ENCODE measurements around the gene C3orf20. TPM values are rescaled to one million over a fixed set of nuclear protein-coding genes. Genes with fewer than 3 reads are reported as not detected.

The C3orf20 gene
- polyA plus RNA-seq, 1 donor from 2014 or later = not detected

DNA sequence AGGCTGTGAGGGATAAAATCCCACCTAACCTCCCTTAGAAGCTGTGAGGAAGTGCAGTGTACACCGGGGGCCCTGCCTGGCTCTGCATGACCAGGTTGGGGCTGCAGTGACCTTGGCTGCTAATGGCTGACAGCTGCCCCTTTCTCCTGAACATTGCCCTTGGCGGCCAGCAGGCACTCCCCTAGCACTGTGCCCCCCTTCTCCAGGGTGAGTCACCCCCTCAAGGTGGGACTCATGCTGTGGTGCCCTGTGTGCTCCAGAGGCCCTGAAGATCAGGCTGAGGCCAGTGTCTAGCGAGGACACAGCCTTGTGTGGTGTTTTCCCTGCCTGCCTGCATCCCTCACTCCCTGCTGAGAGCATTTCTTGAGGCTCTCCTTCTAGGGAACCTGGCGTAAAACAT, 122.8 kb downstream of the C3orf20 start:
- Histone ChIP-seq H3K9me2 (ENCODE audit: insufficient read depth, low read length) (no peaks in the 10 kb centered on the region), H2AFZ (ENCODE audit: low read depth, low read length) (no peak overlapping the region), H4K20me1 (ENCODE audit: insufficient read depth) (no peaks in the 10 kb centered on the region), H3K4me3 (ENCODE audit: low read length) (no peak overlapping the region), H3K36me3 (ENCODE audit: insufficient read depth, low read length) (no peaks in the 10 kb centered on the region), H3K4me2 (ENCODE audit: low read length) (no peak overlapping the region), H3K27ac (ENCODE audit: low read length) (no peak overlapping the region), H3K9me3 (ENCODE audit: low read length) (peaks cover 11% of the 10 kb centered on the region), H3K79me2 (replicated peaks; ENCODE audit: insufficient read depth, low read length) (no peaks in the 10 kb centered on the region), H3K9ac (ENCODE audit: low read length) (no peak overlapping the region), H3K27me3 (ENCODE audit: insufficient read depth, low read depth, low read length) (no peaks in the 10 kb centered on the region), H3F3A (ENCODE audit: insufficient read depth, low read length, poor library complexity, severe bottlenecking) (no peaks in the 10 kb centered on the region)
- TF ChIP-seq POLR2AphosphoS5 (IDR thresholded peaks at IDR 0.05) (no peak), SMC3 (conservative IDR thresholded peaks at IDR 0.05; ENCODE audit: poor library complexity) (no peak), MXI1 (conservative IDR thresholded peaks at IDR 0.05; ENCODE audit: poor library complexity, severe bottlenecking) (no peak), EP300 (conservative IDR thresholded peaks at IDR 0.05; ENCODE audit: poor library complexity, severe bottlenecking) (no peak), RAD21 (conservative IDR thresholded peaks at IDR 0.05) (no peak), EZH2 (IDR thresholded peaks at IDR 0.05; ENCODE audit: borderline replicate concordance, insufficient read depth, low read length, poor library complexity, severe bottlenecking) (no peak), TAF1 (IDR thresholded peaks at IDR 0.05; ENCODE audit: low read depth) (no peak)
- TF ChIP-seq, protein P1, sequence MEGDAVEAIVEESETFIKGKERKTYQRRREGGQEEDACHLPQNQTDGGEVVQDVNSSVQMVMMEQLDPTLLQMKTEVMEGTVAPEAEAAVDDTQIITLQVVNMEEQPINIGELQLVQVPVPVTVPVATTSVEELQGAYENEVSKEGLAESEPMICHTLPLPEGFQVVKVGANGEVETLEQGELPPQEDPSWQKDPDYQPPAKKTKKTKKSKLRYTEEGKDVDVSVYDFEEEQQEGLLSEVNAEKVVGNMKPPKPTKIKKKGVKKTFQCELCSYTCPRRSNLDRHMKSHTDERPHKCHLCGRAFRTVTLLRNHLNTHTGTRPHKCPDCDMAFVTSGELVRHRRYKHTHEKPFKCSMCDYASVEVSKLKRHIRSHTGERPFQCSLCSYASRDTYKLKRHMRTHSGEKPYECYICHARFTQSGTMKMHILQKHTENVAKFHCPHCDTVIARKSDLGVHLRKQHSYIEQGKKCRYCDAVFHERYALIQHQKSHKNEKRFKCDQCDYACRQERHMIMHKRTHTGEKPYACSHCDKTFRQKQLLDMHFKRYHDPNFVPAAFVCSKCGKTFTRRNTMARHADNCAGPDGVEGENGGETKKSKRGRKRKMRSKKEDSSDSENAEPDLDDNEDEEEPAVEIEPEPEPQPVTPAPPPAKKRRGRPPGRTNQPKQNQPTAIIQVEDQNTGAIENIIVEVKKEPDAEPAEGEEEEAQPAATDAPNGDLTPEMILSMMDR (IDR thresholded peaks at IDR 0.05; ENCODE audit: poor library complexity, severe bottlenecking) = no peak
- TF ChIP-seq, protein P2, sequence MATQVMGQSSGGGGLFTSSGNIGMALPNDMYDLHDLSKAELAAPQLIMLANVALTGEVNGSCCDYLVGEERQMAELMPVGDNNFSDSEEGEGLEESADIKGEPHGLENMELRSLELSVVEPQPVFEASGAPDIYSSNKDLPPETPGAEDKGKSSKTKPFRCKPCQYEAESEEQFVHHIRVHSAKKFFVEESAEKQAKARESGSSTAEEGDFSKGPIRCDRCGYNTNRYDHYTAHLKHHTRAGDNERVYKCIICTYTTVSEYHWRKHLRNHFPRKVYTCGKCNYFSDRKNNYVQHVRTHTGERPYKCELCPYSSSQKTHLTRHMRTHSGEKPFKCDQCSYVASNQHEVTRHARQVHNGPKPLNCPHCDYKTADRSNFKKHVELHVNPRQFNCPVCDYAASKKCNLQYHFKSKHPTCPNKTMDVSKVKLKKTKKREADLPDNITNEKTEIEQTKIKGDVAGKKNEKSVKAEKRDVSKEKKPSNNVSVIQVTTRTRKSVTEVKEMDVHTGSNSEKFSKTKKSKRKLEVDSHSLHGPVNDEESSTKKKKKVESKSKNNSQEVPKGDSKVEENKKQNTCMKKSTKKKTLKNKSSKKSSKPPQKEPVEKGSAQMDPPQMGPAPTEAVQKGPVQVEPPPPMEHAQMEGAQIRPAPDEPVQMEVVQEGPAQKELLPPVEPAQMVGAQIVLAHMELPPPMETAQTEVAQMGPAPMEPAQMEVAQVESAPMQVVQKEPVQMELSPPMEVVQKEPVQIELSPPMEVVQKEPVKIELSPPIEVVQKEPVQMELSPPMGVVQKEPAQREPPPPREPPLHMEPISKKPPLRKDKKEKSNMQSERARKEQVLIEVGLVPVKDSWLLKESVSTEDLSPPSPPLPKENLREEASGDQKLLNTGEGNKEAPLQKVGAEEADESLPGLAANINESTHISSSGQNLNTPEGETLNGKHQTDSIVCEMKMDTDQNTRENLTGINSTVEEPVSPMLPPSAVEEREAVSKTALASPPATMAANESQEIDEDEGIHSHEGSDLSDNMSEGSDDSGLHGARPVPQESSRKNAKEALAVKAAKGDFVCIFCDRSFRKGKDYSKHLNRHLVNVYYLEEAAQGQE (IDR thresholded peaks at IDR 0.05; ENCODE audit: borderline replicate concordance) = no peak

DNA sequence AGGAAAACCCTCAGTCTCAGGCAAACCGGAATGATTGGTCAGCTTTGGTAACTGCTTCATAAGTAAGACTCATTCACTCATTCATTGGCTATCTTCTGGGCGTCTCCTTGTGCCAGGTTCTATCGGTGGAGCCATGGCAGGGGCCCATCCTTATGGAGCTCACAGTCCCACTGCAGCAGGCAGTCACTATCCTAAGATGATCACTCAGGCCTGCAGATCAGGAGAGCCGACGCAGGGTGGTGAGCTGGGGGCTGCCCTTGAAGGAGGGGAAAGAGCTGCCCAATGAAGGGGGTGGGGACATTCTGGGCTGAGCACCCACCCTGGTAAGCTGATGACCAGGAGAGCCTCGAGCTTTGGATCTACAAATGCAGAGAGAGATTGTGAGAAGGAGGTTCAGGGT, 123.3 kb downstream of the C3orf20 start:
- no peak overlapping the region for H2AFZ ChIP-seq (ENCODE audit: low read depth, low read length)
- no peak overlapping the region for H3K4me3 ChIP-seq (ENCODE audit: low read length)
- no peak overlapping the region for H3K27ac ChIP-seq (ENCODE audit: low read length)
- H3K9me3 ChIP-seq (ENCODE audit: low read length) = peaks cover 11% of the 10 kb centered on the region
- no peaks in the 10 kb centered on the region for H3F3A ChIP-seq (ENCODE audit: insufficient read depth, low read length, poor library complexity, severe bottlenecking)
- H3K36me3 ChIP-seq (ENCODE audit: insufficient read depth, low read length) = no peaks in the 10 kb centered on the region
- H4K20me1 ChIP-seq (ENCODE audit: insufficient read depth) = no peaks in the 10 kb centered on the region
- no peak overlapping the region for H3K4me2 ChIP-seq (ENCODE audit: low read length)
- no peaks in the 10 kb centered on the region for H3K9me2 ChIP-seq (ENCODE audit: insufficient read depth, low read length)
- TF ChIP-seq EP300 (conservative IDR thresholded peaks at IDR 0.05; ENCODE audit: poor library complexity, severe bottlenecking) = no peak
- no peak for TF ChIP-seq POLR2AphosphoS5 (IDR thresholded peaks at IDR 0.05)
- no peak for TF ChIP-seq MXI1 (conservative IDR thresholded peaks at IDR 0.05; ENCODE audit: poor library complexity, severe bottlenecking)
- no peak overlapping the region for H3K9ac ChIP-seq (ENCODE audit: low read length)
- no peaks in the 10 kb centered on the region for H3K27me3 ChIP-seq (ENCODE audit: insufficient read depth, low read depth, low read length)
- no peaks in the 10 kb centered on the region for H3K79me2 ChIP-seq (replicated peaks; ENCODE audit: insufficient read depth, low read length)

DNA sequence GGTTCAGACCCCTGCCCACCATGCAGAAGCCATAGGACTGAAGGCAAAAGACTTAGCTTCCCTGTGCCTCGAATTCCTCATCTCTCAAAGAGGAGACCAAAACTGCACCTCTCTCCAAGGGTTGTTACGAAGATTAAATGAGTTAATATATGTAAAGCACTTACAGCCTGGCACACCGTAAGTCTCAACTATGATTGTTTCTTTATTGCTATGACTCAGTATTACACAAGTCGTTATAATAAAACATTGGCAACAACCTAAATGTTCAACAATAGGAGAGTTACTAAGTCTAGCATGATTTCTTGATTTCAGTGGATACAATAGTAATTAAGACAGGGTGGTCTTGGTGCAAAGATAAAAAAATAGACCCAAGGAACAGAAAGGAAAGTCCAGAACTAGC, 124.2 kb downstream of the C3orf20 start:
- Histone ChIP-seq H3K79me2 (replicated peaks; ENCODE audit: insufficient read depth, low read length) (no peaks in the 10 kb centered on the region), H2AFZ (ENCODE audit: low read depth, low read length) (no peak overlapping the region), H3K9me3 (ENCODE audit: low read length) (peaks cover 11% of the 10 kb centered on the region), H3K9me2 (ENCODE audit: insufficient read depth, low read length) (no peaks in the 10 kb centered on the region), H3K4me3 (ENCODE audit: low read length) (no peak overlapping the region), H3K27ac (ENCODE audit: low read length) (no peak overlapping the region), H3K4me2 (ENCODE audit: low read length) (no peak overlapping the region), H3K9ac (ENCODE audit: low read length) (no peak overlapping the region), H4K20me1 (ENCODE audit: insufficient read depth) (no peaks in the 10 kb centered on the region), H3K27me3 (ENCODE audit: insufficient read depth, low read depth, low read length) (no peaks in the 10 kb centered on the region), H3F3A (ENCODE audit: insufficient read depth, low read length, poor library complexity, severe bottlenecking) (no peaks in the 10 kb centered on the region), H3K36me3 (ENCODE audit: insufficient read depth, low read length) (no peaks in the 10 kb centered on the region)
- TF ChIP-seq EZH2 (IDR thresholded peaks at IDR 0.05; ENCODE audit: borderline replicate concordance, insufficient read depth, low read length, poor library complexity, severe bottlenecking) (no peak), POLR2AphosphoS5 (IDR thresholded peaks at IDR 0.05) (no peak), SMC3 (conservative IDR thresholded peaks at IDR 0.05; ENCODE audit: poor library complexity) (no peak), TAF1 (IDR thresholded peaks at IDR 0.05; ENCODE audit: low read depth) (no peak), RAD21 (conservative IDR thresholded peaks at IDR 0.05) (no peak), MXI1 (conservative IDR thresholded peaks at IDR 0.05; ENCODE audit: poor library complexity, severe bottlenecking) (no peak), EP300 (conservative IDR thresholded peaks at IDR 0.05; ENCODE audit: poor library complexity, severe bottlenecking) (no peak)
- TF ChIP-seq, protein P1 (IDR thresholded peaks at IDR 0.05; ENCODE audit: poor library complexity, severe bottlenecking) = no peak
- TF ChIP-seq, protein P2 (IDR thresholded peaks at IDR 0.05; ENCODE audit: borderline replicate concordance) = no peak

Measured in neural cell (in vitro differentiated cells).